Nephron progenitor cell (in vitro differentiated cells): ENCODE measurements around the gene TECPR1.
A peak's percentile ranks its signal among the peaks of the same experiment; 100 is the strongest.

Experiments
- DNase-seq: peaks from one replicate; pipeline ENCODE4 v3.0.0; 2021
- H3K27ac Mint-ChIP-seq: 2 replicates; pipeline ENCODE4 v1.8.0; 2021; ENCODE audit warnings: mild to moderate bottlenecking, moderate library complexity, mixed read lengths
- H3K27me3 Mint-ChIP-seq: 2 replicates; pipeline ENCODE4 v1.8.0; 2021; ENCODE audit warnings: mild to moderate bottlenecking, low read depth, mixed read lengths; ENCODE audit not compliant: poor library complexity
- H3K36me3 Mint-ChIP-seq: 2 replicates; pipeline ENCODE4 v1.8.0; 2021; ENCODE audit warnings: low read depth, mixed read lengths
- H3K4me1 Mint-ChIP-seq: 2 replicates; pipeline ENCODE4 v1.8.0; 2021; ENCODE audit warnings: mixed read lengths
- H3K4me3 Mint-ChIP-seq: 2 replicates; pipeline ENCODE4 v1.8.0; 2021; ENCODE audit warnings: mild to moderate bottlenecking, moderate library complexity, mixed read lengths
- H3K9me3 Mint-ChIP-seq: 2 replicates; pipeline ENCODE4 v1.8.0; 2021; ENCODE audit warnings: mild to moderate bottlenecking, moderate library complexity, mixed read lengths
- TF ChIP-seq, protein P1 (sequence below): fragments of 200-600 bp; sonication (generic); IDR thresholded peaks from 2 replicates; pipeline ENCODE4 v1.5.0; 2021; ENCODE audit warnings: antibody characterized with exemption

The TECPR1 gene

GRCh38 chr7:98209166-98209920, 42.7 kb downstream of the TECPR1 start:
- no peak for DNase-seq

GRCh38 chr7:98206451-98207330, 45.3 kb downstream of the TECPR1 start:
- Mint-ChIP-seq H3K4me3 (no peak overlapping the region), H3K9me3 (no peaks in the 10 kb centered on the region), H3K4me1 (peaks cover 6% of the 10 kb centered on the region), H3K27ac (peak overlapping the region; percentile 61), H3K27me3 (peaks cover 10% of the 10 kb centered on the region), H3K36me3 (peaks cover 41% of the 10 kb centered on the region)
- no peak for DNase-seq
- TF ChIP-seq, protein P1, sequence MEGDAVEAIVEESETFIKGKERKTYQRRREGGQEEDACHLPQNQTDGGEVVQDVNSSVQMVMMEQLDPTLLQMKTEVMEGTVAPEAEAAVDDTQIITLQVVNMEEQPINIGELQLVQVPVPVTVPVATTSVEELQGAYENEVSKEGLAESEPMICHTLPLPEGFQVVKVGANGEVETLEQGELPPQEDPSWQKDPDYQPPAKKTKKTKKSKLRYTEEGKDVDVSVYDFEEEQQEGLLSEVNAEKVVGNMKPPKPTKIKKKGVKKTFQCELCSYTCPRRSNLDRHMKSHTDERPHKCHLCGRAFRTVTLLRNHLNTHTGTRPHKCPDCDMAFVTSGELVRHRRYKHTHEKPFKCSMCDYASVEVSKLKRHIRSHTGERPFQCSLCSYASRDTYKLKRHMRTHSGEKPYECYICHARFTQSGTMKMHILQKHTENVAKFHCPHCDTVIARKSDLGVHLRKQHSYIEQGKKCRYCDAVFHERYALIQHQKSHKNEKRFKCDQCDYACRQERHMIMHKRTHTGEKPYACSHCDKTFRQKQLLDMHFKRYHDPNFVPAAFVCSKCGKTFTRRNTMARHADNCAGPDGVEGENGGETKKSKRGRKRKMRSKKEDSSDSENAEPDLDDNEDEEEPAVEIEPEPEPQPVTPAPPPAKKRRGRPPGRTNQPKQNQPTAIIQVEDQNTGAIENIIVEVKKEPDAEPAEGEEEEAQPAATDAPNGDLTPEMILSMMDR = no peak

More at GRCh38 chr7:98209166-98209920, 42.7 kb downstream of the TECPR1 start:
- Mint-ChIP-seq H3K36me3 (peaks cover 30% of the 10 kb centered on the region), H3K27ac (no peak overlapping the region), H3K27me3 (peaks cover 12% of the 10 kb centered on the region), H3K9me3 (no peaks in the 10 kb centered on the region), H3K4me3 (peak overlapping the region; percentile 68), H3K4me1 (peaks cover 9% of the 10 kb centered on the region)
- TF ChIP-seq, protein P1 = no peak

GRCh38 chr7:98205162-98205845, 46.7 kb downstream of the TECPR1 start:
- peaks cover 5% of the 10 kb centered on the region for H3K4me1 Mint-ChIP-seq
- H3K36me3 Mint-ChIP-seq = peaks cover 51% of the 10 kb centered on the region
- TF ChIP-seq, protein P1 = no peak
- no peak overlapping the region for H3K27ac Mint-ChIP-seq
- peaks cover 10% of the 10 kb centered on the region for H3K27me3 Mint-ChIP-seq
- no peak for DNase-seq
- H3K9me3 Mint-ChIP-seq = no peaks in the 10 kb centered on the region
- no peak overlapping the region for H3K4me3 Mint-ChIP-seq

DNA sequence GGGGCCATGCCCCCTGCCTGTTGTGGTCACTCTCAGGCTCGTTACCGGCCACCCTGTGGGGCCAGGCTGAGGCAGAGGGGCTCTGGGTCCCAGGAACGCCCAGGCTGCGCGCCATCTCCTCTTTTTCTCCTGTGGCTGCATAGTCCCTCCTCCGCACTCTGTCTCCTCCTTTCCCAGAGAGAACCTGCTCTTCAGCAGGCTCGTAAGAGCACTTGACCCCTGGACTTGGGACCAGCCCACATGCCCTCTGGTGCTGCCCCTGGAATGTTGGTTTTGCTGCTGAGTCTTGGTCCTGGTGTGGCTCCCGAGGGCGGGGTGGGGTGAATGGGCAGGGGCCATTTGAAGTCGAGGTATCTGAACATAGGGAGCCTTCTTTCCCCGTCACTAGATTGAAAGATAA, 47.4 kb downstream of the TECPR1 start:
- Mint-ChIP-seq H3K9me3 (peaks cover 3% of the 10 kb centered on the region), H3K4me1 (peaks cover 5% of the 10 kb centered on the region), H3K27ac (peak overlapping the region; percentile 82), H3K36me3 (peaks cover 57% of the 10 kb centered on the region), H3K27me3 (peaks cover 5% of the 10 kb centered on the region), H3K4me3 (no peak overlapping the region)
- TF ChIP-seq, protein P1 = no peak
- no peak for DNase-seq

DNA sequence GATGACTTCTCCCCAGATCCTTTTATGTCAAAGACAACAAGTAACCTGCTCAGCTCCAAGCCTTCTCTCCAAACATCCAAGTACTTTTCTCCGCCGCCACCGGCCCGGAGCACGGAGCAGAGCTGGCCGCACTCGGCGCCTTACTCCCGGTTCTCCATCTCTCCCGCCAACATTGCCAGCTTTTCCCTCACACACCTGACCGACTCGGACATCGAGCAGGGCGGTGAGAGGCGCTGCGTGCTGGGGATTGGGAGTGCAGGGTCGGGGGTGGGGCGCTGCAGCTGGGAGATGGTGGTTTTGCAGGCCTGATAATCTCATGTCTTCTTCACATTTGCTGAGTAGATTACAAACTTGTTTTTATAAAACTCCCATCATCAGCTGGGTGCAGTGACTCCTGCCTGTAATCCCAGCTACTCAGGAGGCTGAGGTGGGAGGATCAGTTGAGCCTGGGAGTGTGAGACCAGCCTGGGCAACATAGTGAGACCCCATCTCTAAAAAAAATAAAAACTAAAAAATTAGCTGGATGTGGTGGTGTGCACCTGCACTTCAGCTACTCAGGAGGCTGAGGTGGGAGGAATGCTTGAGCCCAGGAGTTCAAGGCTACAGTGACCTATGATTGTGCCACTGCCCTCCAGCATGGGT, 47.9 kb downstream of the TECPR1 start:
- Mint-ChIP-seq H3K4me3 (no peak overlapping the region), H3K9me3 (peaks cover 7% of the 10 kb centered on the region), H3K4me1 (peaks cover 5% of the 10 kb centered on the region), H3K27me3 (peaks cover 3% of the 10 kb centered on the region), H3K36me3 (peaks cover 63% of the 10 kb centered on the region), H3K27ac (no peak overlapping the region)
- no peak for DNase-seq
- TF ChIP-seq, protein P1 = no peak
